OCI-LY3 (cell line): ENCODE results near the gene IKZF4.

Experiments used
- H2AFZ ChIP-seq: fragments of 200-600, 300-600 bp; shearing (Covaris generic); 2 replicates; pipeline ENCODE4 v1.6.0; 2014; ENCODE audit warnings: antibody characterized with exemption, low read depth, low read length
- H3K27ac ChIP-seq: fragments of 200-600, 300-600 bp; sonication (generic); 2 replicates; pipeline ENCODE4 v1.5.1; 2014; ENCODE audit warnings: mild to moderate bottlenecking, low read length, moderate library complexity, mixed read lengths
- H3K27me3 ChIP-seq: fragments of 200-600, 300-600 bp; sonication (generic); 2 replicates; pipeline ENCODE4 v1.6.1; 2014; ENCODE audit warnings: low read depth, low read length, mixed read lengths
- H3K36me3 ChIP-seq: fragments of 200-600, 300-600 bp; sonication (generic); replicated peaks from 2 replicates; pipeline ENCODE3; 2014; ENCODE audit warnings: low read depth, low read length, mixed read lengths
- H3K4me1 ChIP-seq: fragments of 300-600, 200-600 bp; sonication (generic); 2 replicates; pipeline ENCODE4 v1.6.1; 2014; ENCODE audit warnings: low read length, mixed read lengths
- H3K4me2 ChIP-seq: fragments of 200-600, 300-600 bp; sonication (generic); 2 replicates; pipeline ENCODE4 v1.6.1; 2014; ENCODE audit warnings: low read length, mixed read lengths
- H3K4me3 ChIP-seq: fragments of 300-600, 200-600 bp; sonication (generic); 2 replicates; pipeline ENCODE4 v1.5.1; 2014; ENCODE audit warnings: antibody characterized with exemption, mild to moderate bottlenecking, low read length, moderate library complexity
- H3K79me2 ChIP-seq: fragments of 300-600, 200-600 bp; shearing (Covaris generic); 2 replicates; pipeline ENCODE4 v1.6.1; 2014; ENCODE audit warnings: mild to moderate bottlenecking, low read length, mixed read lengths
- H3K9ac ChIP-seq: fragments of 300-600, 200-600 bp; shearing (Covaris generic); 2 replicates; pipeline ENCODE4 v1.6.0; 2014; ENCODE audit warnings: mild to moderate bottlenecking, low read length, moderate library complexity
- H3K9me3 ChIP-seq: fragments of 200-600, 300-600 bp; shearing (Covaris generic); 2 replicates; pipeline ENCODE4 v1.6.1; 2014; ENCODE audit warnings: low read length, mixed read lengths; ENCODE audit not compliant: insufficient read depth
- H4K20me1 ChIP-seq: fragments of 200-600, 300-600 bp; sonication (generic); 2 replicates; pipeline ENCODE4 v1.6.1; 2016; ENCODE audit warnings: low read length, mixed read lengths; ENCODE audit not compliant: insufficient read depth
- EZH2phosphoT487 ChIP-seq: fragments of 200-600 bp; shearing (Covaris generic); IDR thresholded peaks from 2 replicates; pipeline ENCODE4 v1.6.1; 2018; ENCODE audit warnings: antibody characterized with exemption, mixed run types, low read depth
- TF ChIP-seq, protein P1 (sequence below): fragments of 200-600, 300-600 bp; sonication (generic); IDR thresholded peaks from 2 replicates; pipeline ENCODE4 v1.5.1; 2014; ENCODE audit warnings: antibody characterized with exemption, low read length, low read depth

Gene IKZF4

DNA sequence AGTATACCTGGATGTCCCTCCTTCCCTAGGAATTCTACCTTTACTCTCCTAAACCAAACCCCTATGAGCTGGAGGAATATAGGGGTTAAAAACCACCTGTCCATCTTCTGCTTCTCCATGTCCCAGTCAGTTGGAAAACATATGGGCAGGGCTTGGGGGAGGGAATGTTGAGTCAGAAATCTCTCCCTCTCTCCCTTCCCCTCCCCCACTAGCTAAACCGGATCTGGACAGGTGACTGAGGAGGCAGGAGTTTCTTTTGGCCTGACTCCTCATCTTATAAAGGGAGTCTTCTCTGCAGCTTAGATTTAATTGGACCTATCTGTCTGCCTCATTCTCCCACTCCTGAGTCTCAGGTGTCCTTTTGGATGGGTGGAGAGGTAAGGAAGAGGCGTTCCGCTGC lies 65.3 kb downstream of the IKZF4 start:
- Histone ChIP-seq H4K20me1 (no peaks in the 10 kb centered on the region), H3K36me3 (no peaks in the 10 kb centered on the region), H3K27me3 (peaks cover 24% of the 10 kb centered on the region), H2AFZ (no peak overlapping the region), H3K27ac (no peak overlapping the region), H3K4me1 (no peaks in the 10 kb centered on the region), H3K4me2 (no peak overlapping the region), H3K9ac (no peak overlapping the region), H3K4me3 (no peak overlapping the region), H3K9me3 (no peaks in the 10 kb centered on the region), H3K79me2 (no peaks in the 10 kb centered on the region)
- TF ChIP-seq, protein P1, sequence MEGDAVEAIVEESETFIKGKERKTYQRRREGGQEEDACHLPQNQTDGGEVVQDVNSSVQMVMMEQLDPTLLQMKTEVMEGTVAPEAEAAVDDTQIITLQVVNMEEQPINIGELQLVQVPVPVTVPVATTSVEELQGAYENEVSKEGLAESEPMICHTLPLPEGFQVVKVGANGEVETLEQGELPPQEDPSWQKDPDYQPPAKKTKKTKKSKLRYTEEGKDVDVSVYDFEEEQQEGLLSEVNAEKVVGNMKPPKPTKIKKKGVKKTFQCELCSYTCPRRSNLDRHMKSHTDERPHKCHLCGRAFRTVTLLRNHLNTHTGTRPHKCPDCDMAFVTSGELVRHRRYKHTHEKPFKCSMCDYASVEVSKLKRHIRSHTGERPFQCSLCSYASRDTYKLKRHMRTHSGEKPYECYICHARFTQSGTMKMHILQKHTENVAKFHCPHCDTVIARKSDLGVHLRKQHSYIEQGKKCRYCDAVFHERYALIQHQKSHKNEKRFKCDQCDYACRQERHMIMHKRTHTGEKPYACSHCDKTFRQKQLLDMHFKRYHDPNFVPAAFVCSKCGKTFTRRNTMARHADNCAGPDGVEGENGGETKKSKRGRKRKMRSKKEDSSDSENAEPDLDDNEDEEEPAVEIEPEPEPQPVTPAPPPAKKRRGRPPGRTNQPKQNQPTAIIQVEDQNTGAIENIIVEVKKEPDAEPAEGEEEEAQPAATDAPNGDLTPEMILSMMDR: no peak
- no peak for TF ChIP-seq EZH2phosphoT487

DNA sequence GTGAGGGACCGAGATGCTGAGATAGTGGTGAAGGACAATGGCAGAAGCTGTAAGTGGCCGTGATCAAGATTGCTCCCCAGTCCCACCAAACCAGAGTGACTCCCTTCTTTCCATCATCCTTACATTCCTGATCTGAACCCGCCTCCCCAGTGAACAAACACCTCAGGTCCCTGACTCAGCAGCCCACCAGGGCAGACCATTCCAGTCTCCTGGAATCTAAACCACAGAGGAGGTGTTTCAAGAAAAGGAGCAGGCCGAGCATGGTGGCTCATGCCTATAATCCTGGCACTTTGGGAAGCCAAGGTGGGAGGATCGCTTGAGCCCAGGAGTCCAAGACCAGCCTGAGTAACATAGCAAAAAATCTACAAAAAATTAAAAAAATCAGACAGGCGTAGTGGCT lies 65.8 kb downstream of the IKZF4 start:
- Histone ChIP-seq H3K79me2 (no peaks in the 10 kb centered on the region), H4K20me1 (no peaks in the 10 kb centered on the region), H3K27me3 (peaks cover 26% of the 10 kb centered on the region), H3K4me1 (no peaks in the 10 kb centered on the region), H3K4me2 (no peak overlapping the region), H3K9ac (no peak overlapping the region), H3K4me3 (no peak overlapping the region), H3K9me3 (no peaks in the 10 kb centered on the region), H3K27ac (no peak overlapping the region), H3K36me3 (no peaks in the 10 kb centered on the region), H2AFZ (no peak overlapping the region)
- TF ChIP-seq, protein P1: no peak
- TF ChIP-seq EZH2phosphoT487: no peak

DNA sequence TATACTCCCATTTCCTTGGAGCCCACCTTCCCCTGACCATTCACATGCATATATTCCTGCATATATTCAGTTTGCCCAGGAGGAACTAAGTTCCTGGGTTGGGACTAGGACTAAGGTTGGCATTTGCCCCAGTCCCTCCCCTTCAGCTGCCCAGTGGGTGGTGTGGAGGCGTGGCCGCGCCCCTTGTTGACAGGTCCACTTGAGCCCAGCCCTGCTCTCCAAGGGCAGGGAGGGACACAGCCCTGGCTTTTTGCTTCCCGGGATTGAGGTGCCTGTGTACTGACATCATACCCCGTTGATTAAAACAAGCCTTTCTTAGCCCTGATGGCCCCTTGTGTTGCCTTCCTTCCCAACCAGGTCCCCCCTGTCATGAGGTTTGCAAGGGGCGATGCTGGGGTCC lies 66.4 kb downstream of the IKZF4 start:
- H3K4me2 ChIP-seq: no peak overlapping the region
- H2AFZ ChIP-seq: no peak overlapping the region
- H3K9me3 ChIP-seq: no peaks in the 10 kb centered on the region
- no peak overlapping the region for H3K9ac ChIP-seq
- H3K79me2 ChIP-seq: no peaks in the 10 kb centered on the region
- H3K36me3 ChIP-seq: no peaks in the 10 kb centered on the region
- no peaks in the 10 kb centered on the region for H3K4me1 ChIP-seq
- no peak overlapping the region for H3K4me3 ChIP-seq
- H4K20me1 ChIP-seq: no peaks in the 10 kb centered on the region
- H3K27me3 ChIP-seq: peaks cover 22% of the 10 kb centered on the region
- TF ChIP-seq, protein P1: no peak
- H3K27ac ChIP-seq: no peak overlapping the region
